OCI-LY3 (cell line): ENCODE results near the gene EIF2S2.

Experiments
- CTCF ChIP-seq: fragments of 200-600, 300-600 bp; sonication (generic); IDR thresholded peaks from 2 replicates; pipeline ENCODE4 v1.5.1; 2014; ENCODE audit warnings: antibody characterized with exemption, low read length, low read depth
- EZH2phosphoT487 ChIP-seq: fragments of 200-600 bp; shearing (Covaris generic); IDR thresholded peaks from 2 replicates; pipeline ENCODE4 v1.6.1; 2018; ENCODE audit warnings: antibody characterized with exemption, mixed run types, low read depth

- no peak for TF ChIP-seq CTCF
- no peak for TF ChIP-seq EZH2phosphoT487
These were observed 64.1 kb downstream of the EIF2S2 start for GRCh38 chr20:34047917-34048316.
